ENCODE results near the gene ATOH8. TPM values are rescaled to one million over a fixed set of nuclear protein-coding genes. Genes with fewer than 3 reads are reported as not detected.

Gene ATOH8
- total and polyA plus RNA-seq, 2 experiments from 2014 or later: 4.8 to 10.6 TPM

- DNase-seq (ENCODE audit: low read depth in 1 of 2, low spot score in 1 of 2): peak in 1 of 2 donors; percentile 43
- Histone ChIP-seq H3K9me3 (ENCODE audit: low read depth) (no peaks in the 10 kb centered on the region), H3K27ac (no peak overlapping the region), H3K4me1 (ENCODE audit: low read depth) (no peaks in the 10 kb centered on the region), H3K36me3 (no peaks in the 10 kb centered on the region), H3K27me3 (no peaks in the 10 kb centered on the region), H3K4me3 (no peak overlapping the region)
- peak; percentile 66 for TF ChIP-seq CTCF (IDR thresholded peaks at IDR 0.05; ENCODE audit: low read depth, low read length)
Measured at GRCh38 chr2:85804583-85804982, 50.8 kb downstream of the ATOH8 start.

GRCh38 chr2:85806358-85807118 lies 52.7 kb downstream of the ATOH8 start:
- no peak overlapping the region for H3K4me3 ChIP-seq
- H3K27me3 ChIP-seq: no peaks in the 10 kb centered on the region
- no peaks in the 10 kb centered on the region for H3K4me1 ChIP-seq (ENCODE audit: low read depth)
- DNase-seq (ENCODE audit: low read depth in 1 of 2, low spot score in 1 of 2): peak in 1 of 2 donors; percentile 34
- no peak overlapping the region for H3K27ac ChIP-seq
- H3K9me3 ChIP-seq (ENCODE audit: low read depth): no peaks in the 10 kb centered on the region
- no peaks in the 10 kb centered on the region for H3K36me3 ChIP-seq
- no peak for TF ChIP-seq CTCF (IDR thresholded peaks at IDR 0.05; ENCODE audit: low read depth, low read length)

GRCh38 chr2:85807756-85808155 lies 54.0 kb downstream of the ATOH8 start:
- H3K27ac ChIP-seq: no peak overlapping the region
- no peaks in the 10 kb centered on the region for H3K36me3 ChIP-seq
- TF ChIP-seq CTCF (IDR thresholded peaks at IDR 0.05; ENCODE audit: low read depth, low read length): no peak
- H3K4me1 ChIP-seq (ENCODE audit: low read depth): no peaks in the 10 kb centered on the region
- no peaks in the 10 kb centered on the region for H3K27me3 ChIP-seq
- no peak for DNase-seq (ENCODE audit: low read depth in 1 of 2, low spot score in 1 of 2)
- H3K9me3 ChIP-seq (ENCODE audit: low read depth): no peaks in the 10 kb centered on the region
- no peak overlapping the region for H3K4me3 ChIP-seq

GRCh38 chr2:85810371-85811179 lies 56.8 kb downstream of the ATOH8 start:
- DNase-seq (ENCODE audit: low read depth in 1 of 2, low spot score in 1 of 2): no peak

More at GRCh38 chr2:85810371-85811179, 56.8 kb downstream of the ATOH8 start:
- H3K36me3 ChIP-seq: no peaks in the 10 kb centered on the region
- TF ChIP-seq CTCF (IDR thresholded peaks at IDR 0.05; ENCODE audit: low read depth, low read length): no peak
- H3K27ac ChIP-seq: no peak overlapping the region
- no peaks in the 10 kb centered on the region for H3K27me3 ChIP-seq
- H3K4me3 ChIP-seq: no peak overlapping the region
- no peaks in the 10 kb centered on the region for H3K9me3 ChIP-seq (ENCODE audit: low read depth)
- H3K4me1 ChIP-seq (ENCODE audit: low read depth): no peaks in the 10 kb centered on the region

All from cardiac muscle cell (in vitro differentiated cells and primary cell).